ENCODE measurements around the gene UTP18.
"Not testable (repeated sequence)": the region's sequence is repeated elsewhere in the genome, so short reads cannot be mapped to it uniquely, and the experiment has no call there.

Gene UTP18

GRCh38 chr17:51259564-51260236 lies 646 bp upstream of the UTP18 start, which contains the start of gene MBTD1:
Gene MBTD1, minus strand, starts transcription at chr17:51260049. Its CDS starts 34,888 bp downstream, at chr17:51225161.
- peak; percentile 95 for DNase-seq (ENCODE audit: low spot score)

GRCh38 chr17:51261024-51261963 lies 948 bp downstream of the UTP18 start:
- DNase-seq (ENCODE audit: low spot score): peak; percentile 60

GRCh38 chr17:51263006-51263405 lies 2.7 kb downstream of the UTP18 start:
- DNase-seq (ENCODE audit: low spot score): no peak

- DNase-seq (ENCODE audit: low spot score): not testable (repeated sequence)
These were observed 4.1 kb downstream of the UTP18 start for GRCh38 chr17:51264466-51264865.

GRCh38 chr17:51269991-51270390 lies 9.6 kb downstream of the UTP18 start:
- DNase-seq (ENCODE audit: low spot score): no peak

- no peak for DNase-seq (ENCODE audit: low spot score)
These were observed 10.3 kb downstream of the UTP18 start for GRCh38 chr17:51270636-51271035.

GRCh38 chr17:51272812-51273211 lies 12.5 kb downstream of the UTP18 start:
- no peak for DNase-seq (ENCODE audit: low spot score)

- no peak for DNase-seq (ENCODE audit: low spot score)
These were observed 15.0 kb downstream of the UTP18 start for GRCh38 chr17:51275381-51275780.

GRCh38 chr17:51279183-51279582 lies 18.8 kb downstream of the UTP18 start:
- no peak for DNase-seq (ENCODE audit: low spot score)

- no peak for DNase-seq (ENCODE audit: low spot score)
These were observed 27.1 kb downstream of the UTP18 start for GRCh38 chr17:51287412-51287811.

- DNase-seq (ENCODE audit: low spot score): no peak
These were observed 29.4 kb downstream of the UTP18 start for GRCh38 chr17:51289696-51290111.

- DNase-seq (ENCODE audit: low spot score): not testable (repeated sequence)
These were observed 34.0 kb downstream of the UTP18 start for GRCh38 chr17:51294338-51294737.

GRCh38 chr17:51298508-51299371 lies 38.4 kb downstream of the UTP18 start:
- DNase-seq (ENCODE audit: low spot score): peak; percentile 66

GRCh38 chr17:51299859-51300258 lies 39.5 kb downstream of the UTP18 start:
- DNase-seq (ENCODE audit: low spot score): no peak

- no peak for DNase-seq (ENCODE audit: low spot score)
These were observed 44.8 kb downstream of the UTP18 start for GRCh38 chr17:51305182-51305581.

- not testable (repeated sequence) for DNase-seq (ENCODE audit: low spot score)
These were observed 51.7 kb downstream of the UTP18 start for GRCh38 chr17:51312003-51312402.

GRCh38 chr17:51319186-51319585 lies 58.8 kb downstream of the UTP18 start:
- no peak for DNase-seq (ENCODE audit: low spot score)

GRCh38 chr17:51322390-51323029 lies 62.2 kb downstream of the UTP18 start:
- peak; percentile 25 for DNase-seq (ENCODE audit: low spot score)

GRCh38 chr17:51325471-51325870 lies 65.1 kb downstream of the UTP18 start:
- no peak for DNase-seq (ENCODE audit: low spot score)

GRCh38 chr17:51330861-51331503 lies 70.6 kb downstream of the UTP18 start:
- not testable (repeated sequence) for DNase-seq (ENCODE audit: low spot score)

GRCh38 chr17:51335006-51335590 lies 74.8 kb downstream of the UTP18 start:
- no peak for DNase-seq (ENCODE audit: low spot score)

Measured in hematopoietic multipotent progenitor cell treated with erythropoietin and hydrocortisone succinate and interleukin-3 and kit ligand, for 17 days (in vitro differentiated cells).